A549 treated with AZD9567 at 1 μM for 4 hours (cell line): ENCODE results near the gene C3orf80. TPM values are rescaled to one million over a fixed set of nuclear protein-coding genes. Genes with fewer than 3 reads are reported as not detected.

Experiments used
- total RNA-seq: library from RNA; stranded (reverse); fragments of 200-300 nt; extraction: Qiagen RNA extraction; gene quantifications from 5 replicates; pipeline ENCODE4 v1.2.3, GENCODE V29; 2022; ENCODE audit not compliant: insufficient read depth

C3orf80 gene
- 1.2 to 1.5 TPM (median 1.4 TPM) in 4 of 5 replicates, not detected in the other for total RNA-seq

GRCh38 chr3:160225176-160226025 is at the start of gene C3orf80:
TSS of gene C3orf80 (plus strand) at chr3:160225422. CDS start at chr3:160225636, 214 bp downstream.

Other genes with a start within 250 kb of the C3orf80 start
- 0.89 to 2.7 TPM (median 1.3 TPM) in 5 replicates for gene IL12A, start 236.6 kb upstream of the C3orf80 start, total RNA-seq
- gene IFT80, start 173.8 kb downstream of the C3orf80 start, total RNA-seq: 10.8 to 23.9 TPM (median 12.1 TPM) in 5 replicates
- gene SMC4, start 174.2 kb downstream of the C3orf80 start, total RNA-seq: 79.1 to 119 TPM (median 92.3 TPM) in 5 replicates
- 7.9 to 12.0 TPM (median 10.3 TPM) in 5 replicates for gene TRIM59, start 224.4 kb downstream of the C3orf80 start, total RNA-seq